GM21717 (cell line): ENCODE measurements around the gene GAS7.

Experiments used
- ATAC-seq: cut with Tn5 transposase; IDR thresholded peaks from one replicate; pipeline ENCODE4 v1.9.1; 2021; ENCODE audit warnings: mild to moderate bottlenecking, moderate library complexity; ENCODE audit not compliant: unreplicated experiment

The GAS7 gene

GRCh38 chr17:10201680-10202079, 3.3 kb upstream of the GAS7 start:
- no peak for ATAC-seq

- no peak for ATAC-seq
These were observed 2.2 kb upstream of the GAS7 start for GRCh38 chr17:10200645-10201044.

- ATAC-seq: no peak
These were observed 1.6 kb upstream of the GAS7 start for GRCh38 chr17:10200016-10200415.

- ATAC-seq: no peak
These were observed 491 bp downstream of the GAS7 start for GRCh38 chr17:10197721-10198508.

- no peak for ATAC-seq
These were observed 1.1 kb downstream of the GAS7 start for GRCh38 chr17:10197362-10197720.

GRCh38 chr17:10196941-10197340, 1.5 kb downstream of the GAS7 start:
- ATAC-seq: no peak

DNA sequence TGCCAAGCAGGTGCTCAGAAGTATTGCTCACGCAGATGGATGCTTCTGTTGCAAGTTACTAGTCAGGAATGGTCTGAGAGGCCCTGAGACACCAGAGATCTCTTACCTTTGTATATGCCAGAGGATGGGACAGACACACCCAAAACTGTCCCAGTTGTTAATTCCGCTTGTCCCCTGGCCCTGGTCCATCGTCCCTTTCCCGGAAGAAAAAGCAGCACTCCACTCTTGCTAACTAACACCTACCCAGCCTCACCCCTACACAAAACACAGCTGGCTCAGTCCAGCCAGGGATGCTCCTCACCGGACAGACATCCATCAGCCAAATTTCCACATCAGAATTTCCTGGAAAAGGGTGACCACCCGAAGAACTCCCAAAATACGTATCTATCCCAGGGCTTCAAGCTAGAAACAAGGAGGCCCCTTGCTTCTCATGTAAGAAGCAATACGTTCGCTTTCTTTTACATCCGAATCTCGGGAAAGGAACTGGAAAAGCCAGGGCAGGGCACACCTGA, 2.0 kb downstream of the GAS7 start:
- no peak for ATAC-seq

DNA sequence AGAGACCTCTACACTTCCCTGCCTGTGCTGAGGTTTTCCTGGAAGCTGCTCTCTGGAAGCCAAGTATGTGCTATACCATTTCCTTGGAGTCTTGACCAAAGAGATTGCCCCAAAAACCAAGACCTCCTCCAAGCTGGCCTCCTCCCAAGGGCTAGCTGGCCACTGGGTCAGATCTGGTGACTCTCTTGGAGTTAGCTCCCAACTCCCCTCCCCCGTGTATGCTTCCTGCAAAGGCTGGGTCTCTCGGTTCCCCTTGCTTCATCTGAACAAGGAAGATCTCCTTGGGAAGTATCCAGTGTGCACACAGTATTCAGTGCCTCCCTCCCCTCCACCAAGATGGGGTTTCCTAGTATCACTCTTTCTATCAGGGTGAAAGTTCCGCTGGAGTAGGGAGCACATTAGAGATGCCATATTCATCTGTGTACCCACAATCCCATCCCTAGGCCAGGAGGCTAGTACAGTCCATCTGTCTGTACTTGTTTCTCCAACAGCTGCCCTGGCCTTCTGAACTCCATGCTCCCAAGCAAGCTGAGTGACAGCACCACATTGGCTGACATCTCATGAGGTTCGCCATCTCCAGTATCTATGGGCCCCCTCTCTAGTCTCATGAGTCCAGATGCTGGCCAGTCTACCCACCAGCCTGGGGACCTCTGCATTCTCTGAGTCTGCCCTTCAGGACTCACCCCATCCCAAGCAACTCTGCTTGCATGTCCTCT, 3.2 kb downstream of the GAS7 start:
- no peak for ATAC-seq

GRCh38 chr17:10193632-10194031, 4.8 kb downstream of the GAS7 start:
- ATAC-seq: no peak

GRCh38 chr17:10192972-10193371, 5.4 kb downstream of the GAS7 start:
- no peak for ATAC-seq

DNA sequence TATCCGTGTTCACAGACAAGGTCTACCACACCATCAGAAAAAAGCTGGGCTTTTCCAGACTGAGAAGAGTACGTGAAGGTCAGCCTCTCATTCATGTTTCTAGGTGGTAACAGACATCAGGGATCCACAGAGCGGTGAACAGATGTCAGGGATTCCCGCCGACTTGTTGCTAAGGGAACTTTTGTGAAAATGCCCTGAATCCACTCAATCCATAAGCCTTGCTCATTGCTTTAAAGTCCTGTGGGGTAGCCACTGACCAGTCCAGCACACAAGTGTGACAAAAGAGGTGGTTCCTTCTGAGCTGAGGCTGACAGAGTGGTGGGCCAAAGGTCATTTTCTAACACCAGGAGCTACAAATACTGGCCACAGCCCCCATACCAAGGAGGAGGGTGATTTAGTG, 5.9 kb downstream of the GAS7 start:
- no peak for ATAC-seq

DNA sequence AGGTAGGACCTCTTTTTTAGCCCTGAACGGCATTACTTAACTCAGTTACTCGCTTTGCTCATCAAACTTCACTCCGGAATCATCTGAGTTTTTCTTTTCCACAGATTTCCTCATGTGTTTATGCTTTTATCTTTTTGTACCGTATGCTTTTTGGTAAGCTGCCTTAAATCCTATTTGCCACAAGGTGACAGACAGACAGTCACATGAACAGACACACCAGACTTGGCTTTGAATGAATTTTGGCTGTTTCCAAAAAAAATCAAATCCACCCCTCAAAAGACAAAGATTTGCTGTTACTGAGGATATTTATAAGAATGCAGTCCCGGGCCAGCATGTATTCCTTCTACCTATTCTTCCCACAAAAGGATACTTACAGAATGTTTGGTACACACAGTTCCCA, 10.9 kb downstream of the GAS7 start:
- no peak for ATAC-seq

DNA sequence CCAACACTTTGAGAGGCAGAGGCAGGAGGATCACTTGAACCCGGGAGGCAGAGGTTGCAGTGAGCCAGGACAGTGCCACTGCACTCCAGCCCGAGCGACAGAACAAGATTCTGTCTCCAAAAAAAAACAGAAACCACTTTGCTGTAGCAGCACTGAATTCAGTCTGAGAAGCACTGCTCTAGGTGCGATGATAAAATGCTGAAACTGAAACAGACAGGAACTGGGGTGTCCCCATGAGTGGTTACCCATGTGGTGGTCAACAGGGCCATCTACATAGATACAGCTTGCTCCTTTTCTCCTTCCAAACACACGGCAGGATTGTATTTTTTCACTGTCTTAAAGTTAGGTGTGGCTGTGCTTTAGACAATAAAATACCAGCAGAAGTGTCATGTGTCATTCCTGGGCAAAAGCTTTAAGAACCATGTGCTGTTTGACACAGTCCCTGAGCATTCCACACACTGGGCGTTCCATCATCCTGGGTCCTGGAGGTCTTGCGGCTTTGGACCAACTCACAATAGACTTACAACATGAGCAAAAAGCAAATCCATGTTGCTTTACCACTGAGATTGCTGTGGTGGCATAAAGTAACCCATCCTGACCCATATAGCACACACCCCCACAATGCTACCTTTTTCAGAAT, 11.5 kb downstream of the GAS7 start:
- no peak for ATAC-seq

GRCh38 chr17:10183931-10184930, 14.2 kb downstream of the GAS7 start:
- ATAC-seq: no peak

- ATAC-seq: no peak
These were observed 15.6 kb downstream of the GAS7 start for GRCh38 chr17:10182785-10183184.

GRCh38 chr17:10178506-10178991, 19.9 kb downstream of the GAS7 start:
- no peak for ATAC-seq

DNA sequence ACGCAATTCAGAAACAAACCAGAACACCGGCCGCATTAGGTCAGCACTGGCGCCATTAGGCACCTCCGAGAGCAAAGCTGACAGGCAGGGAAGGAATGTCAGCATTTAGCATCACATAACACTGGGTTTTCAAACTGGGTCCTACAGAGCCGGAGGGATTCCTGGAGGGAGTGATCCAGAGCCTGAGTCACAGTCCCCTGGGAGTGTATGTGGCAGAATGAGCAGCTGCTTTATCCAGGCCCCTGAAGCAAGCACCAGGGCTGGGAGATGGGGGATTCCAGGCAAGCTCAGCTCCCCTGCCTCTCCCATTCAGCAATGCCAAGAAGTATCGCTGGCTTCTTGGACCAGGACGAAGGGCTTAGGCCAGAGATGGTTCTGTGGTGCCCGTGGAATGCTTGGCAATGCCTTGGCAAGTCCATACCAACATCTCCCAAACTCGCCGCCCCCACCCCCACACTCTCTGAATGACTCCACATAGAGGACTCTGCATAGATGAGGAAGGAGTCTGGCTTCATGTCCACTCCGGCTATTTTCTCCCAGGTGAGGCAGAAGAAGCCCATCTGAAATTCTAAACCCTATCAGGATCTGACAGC, 20.4 kb downstream of the GAS7 start:
- no peak for ATAC-seq

GRCh38 chr17:10177131-10177912, 21.1 kb downstream of the GAS7 start:
- no peak for ATAC-seq

- ATAC-seq: no peak
These were observed 24.5 kb downstream of the GAS7 start for GRCh38 chr17:10173913-10174312.
